T-cell (primary cell): ENCODE measurements around the gene ANKRD13A. TPM values are rescaled to one million over a fixed set of nuclear protein-coding genes. Genes with fewer than 3 reads are reported as not detected.
"Not testable (repeated sequence)": the region's sequence is repeated elsewhere in the genome, so short reads cannot be mapped to it uniquely, and the experiment has no call there.

Experiments used
- ATAC-seq, 4 experiments: fragments of 200-7000 bp in 3 of 4; fragments of 150-1000 bp in 1 of 4; cut with Tn5 transposase; replicated peaks in 1 of 4; 1 replicate in 3 of 4; 2 replicates in 1 of 4; pipeline ENCODE4 v1.10.0; 2021; ENCODE audit warnings: moderate library complexity in 3 of 4, mild to moderate bottlenecking in 2 of 4, moderate number of reproducible peaks in 1 of 4
- CTCF ChIA-PET, 2 donors: fragments of 300-600 bp; sonication (Branson Sonifier 250); formaldehyde crosslinking; loops; one replicate each; lab custom pipeline; 2022; ENCODE audit warnings: antibody characterized with exemption in 2 of 2; lab: Charles Lee
- POLR2A ChIA-PET, 2 donors: fragments of 300-600 bp; sonication (Branson Sonifier 250); formaldehyde crosslinking; loops; one replicate each; lab custom pipeline; 2022; ENCODE audit warnings: antibody characterized with exemption in 2 of 2; lab: Charles Lee
- DNase-seq, 35 experiments: peaks; one replicate each; pipeline versions ENCODE4 v3.0.0 to v3.0.0-alpha.2; 2013 to 2023
- H3K27ac ChIP-seq: one replicate; pipeline ENCODE4 v1.5.1; 2013; ENCODE audit warnings: low read length
- H3K27me3 ChIP-seq, 2 experiments: replicated peaks in 1 of 2; 1 replicate in 1 of 2; 2 replicates in 1 of 2; pipeline versions ENCODE4 v1.6.1 to v1.7.0; 2013; ENCODE audit warnings: low read length in 1 of 2, mixed read lengths in 1 of 2; ENCODE audit not compliant: control insufficient read depth in 2 of 2, insufficient read depth in 2 of 2; ENCODE audit errors: extremely low read depth in 1 of 2
- H3K36me3 ChIP-seq, 2 donors: 1 replicate in 1 of 2; 2 replicates in 1 of 2; pipeline versions ENCODE4 v1.6.1 to v1.7.0; 2013; ENCODE audit warnings: low read length in 1 of 2; ENCODE audit not compliant: control insufficient read depth in 2 of 2, insufficient read depth in 1 of 2; ENCODE audit errors: extremely low read depth in 1 of 2
- H3K4me1 ChIP-seq, 2 experiments: 1 replicate in 1 of 2; 2 replicates in 1 of 2; pipeline versions ENCODE4 v1.6.1 to v1.7.0; 2013; ENCODE audit warnings: low read length in 2 of 2, mixed read lengths in 1 of 2; ENCODE audit not compliant: insufficient read depth in 2 of 2, control insufficient read depth in 1 of 2; ENCODE audit errors: extremely low read depth in 1 of 2
- H3K4me3 ChIP-seq, 2 donors: 1 replicate in 1 of 2; 2 replicates in 1 of 2; pipeline versions ENCODE4 v1.5.1 to v1.7.0; 2013; ENCODE audit warnings: mild to moderate bottlenecking in 2 of 2, low read length in 1 of 2, moderate library complexity in 1 of 2; ENCODE audit not compliant: control insufficient read depth in 1 of 2; ENCODE audit errors: extremely low read depth in 1 of 2
- H3K9me3 ChIP-seq: 2 replicates; pipeline ENCODE4 v1.7.0; 2013
- H3K27ac Mint-ChIP-seq, 2 donors: one replicate each; pipeline ENCODE4 v1.8.0; 2020 to 2021; ENCODE audit warnings: mild to moderate bottlenecking in 2 of 2, mixed read lengths in 2 of 2
- H3K27me3 Mint-ChIP-seq, 2 donors: one replicate each; pipeline ENCODE4 v1.8.0; 2021 to 2022; ENCODE audit warnings: mixed read lengths in 2 of 2
- H3K36me3 Mint-ChIP-seq: one replicate; pipeline ENCODE4 v1.8.0; 2021; ENCODE audit warnings: mixed read lengths
- H3K4me1 Mint-ChIP-seq, 3 donors: one replicate each; pipeline ENCODE4 v1.8.0; 2020 to 2022; ENCODE audit warnings: mixed read lengths in 3 of 3, mild to moderate bottlenecking in 1 of 3
- H3K4me3 Mint-ChIP-seq, 3 donors: one replicate each; pipeline ENCODE4 v1.8.0; 2020 to 2022; ENCODE audit warnings: mild to moderate bottlenecking in 3 of 3, mixed read lengths in 3 of 3, moderate library complexity in 3 of 3
- H3K9me3 Mint-ChIP-seq, 3 donors: one replicate each; pipeline ENCODE4 v1.8.0; 2020 to 2022; ENCODE audit warnings: mixed read lengths in 3 of 3
- WGBS: methylation state at CpG from one replicate; pipeline ENCODE4 v1.1.5; 2013; ENCODE audit warnings: missing lambda C conversion rate; ENCODE audit not compliant: insufficient coverage; 5-methylcytosine and 5-hydroxymethylcytosine counted together
- total RNA-seq, 35 experiments: library from RNA in 6 of 35; stranded (reverse) in 6 of 35; fragments of 120-200 nt in 1 of 35; gene quantifications; one replicate each; pipeline versions ENCODE4 v1.2.1 to v1.2.4 and lab custom pipeline; 2013 to 2026

Gene ANKRD13A
- total RNA-seq, 5 donors from 2014 or later (not counting 1 experiment from before 2014, with no cell fraction given): 63.8 to 87.0 (median 76.8) TPM

- peak overlapping the region in 1 of 2 donors; percentile 6 for H3K27ac Mint-ChIP-seq
- H3K4me3 ChIP-seq, H3K27me3 ChIP-seq, H3K36me3 Mint-ChIP-seq, H3K27ac ChIP-seq, H3K9me3 ChIP-seq, H3K27me3 Mint-ChIP-seq, H3K36me3 ChIP-seq, POLR2A ChIA-PET, H3K4me1 Mint-ChIP-seq, H3K9me3 Mint-ChIP-seq, H3K4me1 ChIP-seq, DNase-seq, H3K4me3 Mint-ChIP-seq, ATAC-seq, CTCF ChIA-PET: not testable (repeated sequence)
- 57% methylated on average over 3 of the region's 11 CpGs for WGBS
These were observed 56.4 kb downstream of the ANKRD13A start for GRCh38 chr12:110055375-110056352.

DNA sequence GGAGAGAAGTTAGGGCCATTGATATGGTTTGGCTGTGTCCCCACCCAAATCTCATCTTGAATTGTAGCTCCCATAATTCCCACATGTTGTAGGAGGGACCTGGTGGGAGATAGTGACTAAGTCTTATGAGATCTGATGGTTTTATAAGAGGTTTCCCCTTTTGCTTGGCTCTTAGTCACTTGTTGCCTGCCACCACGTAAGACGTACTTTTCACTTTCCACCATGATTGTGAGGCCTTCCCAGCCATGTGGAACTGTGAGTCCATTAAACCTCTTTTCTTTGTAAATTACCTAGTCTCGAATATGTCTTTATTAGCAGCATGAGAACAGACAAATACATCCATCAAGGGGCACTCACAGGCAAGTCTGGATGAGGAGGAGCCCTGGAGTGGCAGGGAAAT, 57.4 kb downstream of the ANKRD13A start:
- DNase-seq, CTCF ChIA-PET: not testable (repeated sequence)

GRCh38 chr12:110058875-110059615, 59.8 kb downstream of the ANKRD13A start:
- H3K4me3 ChIP-seq: no peak overlapping the region
- H3K9me3 ChIP-seq: no peaks in the 10 kb centered on the region
- H3K27ac ChIP-seq: no peak overlapping the region
- 90% methylated on average over 3 of the region's 9 CpGs for WGBS
- H3K4me1 ChIP-seq: no peaks in the 10 kb centered on the region
- no peak overlapping the region for H3K4me3 Mint-ChIP-seq
- no peak overlapping the region for H3K27ac Mint-ChIP-seq
- no peaks in the 10 kb centered on the region for H3K27me3 ChIP-seq
- ChIA-PET POLR2A (no interaction called here), CTCF (no interaction called here)
- no peaks in the 10 kb centered on the region for H3K36me3 ChIP-seq
- no peaks in the 10 kb centered on the region for H3K27me3 Mint-ChIP-seq
- ATAC-seq: no peak
- DNase-seq: no peak
- H3K36me3 Mint-ChIP-seq: no peaks in the 10 kb centered on the region
- no peaks in the 10 kb centered on the region for H3K9me3 Mint-ChIP-seq
- peaks cover 0 to 2% (median 0%) of the 10 kb centered on the region in 3 donors for H3K4me1 Mint-ChIP-seq

More for the DNA sequence above, 57.4 kb downstream of the ANKRD13A start:
- H3K27ac Mint-ChIP-seq, H3K4me1 Mint-ChIP-seq, H3K9me3 ChIP-seq, H3K27me3 ChIP-seq, POLR2A ChIA-PET, H3K4me1 ChIP-seq, H3K4me3 Mint-ChIP-seq, H3K36me3 Mint-ChIP-seq, H3K27ac ChIP-seq, H3K36me3 ChIP-seq, H3K9me3 Mint-ChIP-seq, ATAC-seq, H3K27me3 Mint-ChIP-seq, H3K4me3 ChIP-seq: not testable (repeated sequence)
- no CpG with 5 or more reads among the region's 3 CpGs for WGBS

DNA sequence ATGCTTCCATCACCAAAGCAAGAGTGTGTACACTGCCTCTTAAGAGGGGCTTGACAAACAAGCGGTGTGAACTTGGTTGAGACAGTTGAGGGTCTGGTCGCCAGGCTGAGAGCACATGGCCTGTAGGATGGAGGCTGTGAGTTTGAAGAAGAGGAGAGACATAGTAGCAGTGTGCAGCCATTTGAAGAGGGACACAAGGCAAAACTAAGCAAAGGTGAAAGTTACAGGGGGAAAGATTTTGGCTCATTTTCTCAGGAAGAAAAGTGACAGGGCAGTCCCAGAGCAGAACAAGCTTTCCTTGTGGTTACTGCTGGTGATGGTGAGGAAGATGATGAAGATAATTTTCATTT, 60.4 kb downstream of the ANKRD13A start:
- CTCF ChIA-PET: no interaction called here
- Mint-ChIP-seq H3K27me3 (no peaks in the 10 kb centered on the region), H3K4me3 (no peak overlapping the region), H3K27ac (no peak overlapping the region), H3K36me3 (no peaks in the 10 kb centered on the region), H3K4me1 (peaks cover 0 to 2% (median 0%) of the 10 kb centered on the region in 3 donors), H3K9me3 (no peaks in the 10 kb centered on the region)
- Histone ChIP-seq H3K27ac (no peak overlapping the region), H3K27me3 (no peaks in the 10 kb centered on the region), H3K9me3 (no peaks in the 10 kb centered on the region), H3K36me3 (no peaks in the 10 kb centered on the region), H3K4me3 (no peak overlapping the region), H3K4me1 (no peaks in the 10 kb centered on the region)
- WGBS: 100% methylated on average over 1 of the region's 2 CpGs
- POLR2A ChIA-PET: no interaction called here
- ATAC-seq (no peak), DNase-seq (no peak)

DNA sequence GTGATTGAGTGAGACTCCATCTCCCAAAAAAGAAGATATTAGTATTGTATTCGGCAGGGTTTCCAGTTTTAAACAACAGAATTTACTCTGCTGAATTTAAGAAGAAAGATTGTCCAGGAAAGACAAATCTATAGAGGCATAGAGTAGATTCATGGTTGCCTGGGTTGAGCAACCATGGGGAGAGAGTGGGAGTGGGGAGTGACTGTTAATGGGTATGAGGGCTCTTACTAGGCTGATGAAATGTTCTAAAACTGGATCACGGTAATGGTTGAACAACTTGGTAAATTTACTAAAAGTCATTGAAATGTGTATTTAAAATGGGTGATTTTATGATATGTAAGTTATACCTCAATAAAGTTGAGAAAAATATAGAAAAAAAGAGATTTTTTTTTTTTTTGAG, 63.0 kb downstream of the ANKRD13A start:
- H3K9me3 ChIP-seq: no peaks in the 10 kb centered on the region
- H3K36me3 ChIP-seq: no peaks in the 10 kb centered on the region
- no peaks in the 10 kb centered on the region for H3K4me1 ChIP-seq
- ATAC-seq (no peak), DNase-seq (no peak)
- WGBS: 100% methylated on average over 1 of the region's 2 CpGs
- Mint-ChIP-seq H3K4me3 (no peak overlapping the region), H3K4me1 (peaks cover 0 to 2% (median 0%) of the 10 kb centered on the region in 3 donors), H3K36me3 (no peaks in the 10 kb centered on the region), H3K27ac (no peak overlapping the region), H3K27me3 (no peaks in the 10 kb centered on the region), H3K9me3 (no peaks in the 10 kb centered on the region)
- ChIA-PET POLR2A (interaction anchor here in 1 of 2 donors (0.6 kb wide), 2 partner anchors 291 to 344 kb away, joined by 6 to 11 read pairs; no protein-coding TSS in a partner anchor), CTCF (interaction anchor here in 1 of 2 donors (0.6 kb wide), 2 partner anchors 22 to 623 kb away, joined by 3 to 6 read pairs; no protein-coding TSS in a partner anchor)
- H3K4me3 ChIP-seq: no peak overlapping the region
- H3K27me3 ChIP-seq: no peaks in the 10 kb centered on the region
- H3K27ac ChIP-seq: no peak overlapping the region

- Histone ChIP-seq H3K27me3 (no peaks in the 10 kb centered on the region), H3K9me3 (no peaks in the 10 kb centered on the region), H3K36me3 (no peaks in the 10 kb centered on the region), H3K27ac (no peak overlapping the region), H3K4me1 (no peaks in the 10 kb centered on the region), H3K4me3 (no peak overlapping the region)
- Mint-ChIP-seq H3K36me3 (no peaks in the 10 kb centered on the region), H3K4me1 (no peaks in the 10 kb centered on the region), H3K4me3 (no peak overlapping the region), H3K27me3 (no peaks in the 10 kb centered on the region), H3K27ac (no peak overlapping the region), H3K9me3 (no peaks in the 10 kb centered on the region)
- WGBS: 86% methylated on average over 1 of the region's 2 CpGs
- CTCF ChIA-PET: no interaction called here
- POLR2A ChIA-PET: no interaction called here
- DNase-seq (no peak), ATAC-seq (no peak)
These were observed 66.3 kb downstream of the ANKRD13A start for GRCh38 chr12:110065540-110065939.
